GM19240 (cell line): Measurements from ENCODE around the gene NEK6.
"Not testable (repeated sequence)": the region's sequence is repeated elsewhere in the genome, so short reads cannot be mapped to it uniquely, and the experiment has no call there.

Source experiments
- DNase-seq: peaks from one replicate; pipeline ENCODE4 v3.0.0; 2011; ENCODE audit warnings: low spot score; ENCODE audit not compliant: insufficient read length

NEK6 gene

GRCh38 chr9:124225945-124226344 lies 31.8 kb upstream of the NEK6 start:
- DNase-seq = no peak

- no peak for DNase-seq
Observed at GRCh38 chr9:124228516-124228915, 29.2 kb upstream of the NEK6 start.

DNA sequence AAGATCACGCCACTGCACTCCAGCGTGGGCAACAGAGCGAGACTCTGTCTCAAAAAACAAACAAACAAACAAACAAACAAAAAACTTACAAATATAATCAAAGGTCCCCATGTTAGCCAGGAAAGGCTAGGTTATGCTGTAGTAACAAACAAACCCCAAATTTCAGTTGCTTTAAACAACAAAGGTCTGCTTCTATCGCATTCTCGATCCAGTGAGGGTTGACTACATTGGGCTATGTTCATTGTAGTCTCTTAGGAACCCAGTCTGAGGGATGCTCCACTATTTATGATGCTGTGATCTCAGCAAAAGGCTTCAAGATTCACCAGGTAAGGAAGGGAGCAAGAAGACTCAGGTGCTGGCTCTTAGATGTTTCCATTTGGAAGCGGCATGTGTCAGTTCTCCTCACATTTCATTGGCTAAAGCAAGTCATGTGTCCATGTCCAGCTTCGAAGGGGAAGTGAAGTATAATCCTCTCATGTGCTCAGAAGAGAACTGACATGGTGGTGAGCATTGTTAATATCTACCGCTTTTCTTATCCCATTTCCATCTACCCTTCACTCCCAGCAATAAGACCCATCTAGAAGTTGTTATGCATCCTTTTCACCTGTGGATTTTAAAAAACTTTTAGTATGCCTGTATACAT lies 26.5 kb upstream of the NEK6 start:
- DNase-seq = no peak

- no peak for DNase-seq
Observed at GRCh38 chr9:124238546-124239140, 19.1 kb upstream of the NEK6 start.

GRCh38 chr9:124239249-124240073 lies 18.3 kb upstream of the NEK6 start:
- no peak for DNase-seq

DNA sequence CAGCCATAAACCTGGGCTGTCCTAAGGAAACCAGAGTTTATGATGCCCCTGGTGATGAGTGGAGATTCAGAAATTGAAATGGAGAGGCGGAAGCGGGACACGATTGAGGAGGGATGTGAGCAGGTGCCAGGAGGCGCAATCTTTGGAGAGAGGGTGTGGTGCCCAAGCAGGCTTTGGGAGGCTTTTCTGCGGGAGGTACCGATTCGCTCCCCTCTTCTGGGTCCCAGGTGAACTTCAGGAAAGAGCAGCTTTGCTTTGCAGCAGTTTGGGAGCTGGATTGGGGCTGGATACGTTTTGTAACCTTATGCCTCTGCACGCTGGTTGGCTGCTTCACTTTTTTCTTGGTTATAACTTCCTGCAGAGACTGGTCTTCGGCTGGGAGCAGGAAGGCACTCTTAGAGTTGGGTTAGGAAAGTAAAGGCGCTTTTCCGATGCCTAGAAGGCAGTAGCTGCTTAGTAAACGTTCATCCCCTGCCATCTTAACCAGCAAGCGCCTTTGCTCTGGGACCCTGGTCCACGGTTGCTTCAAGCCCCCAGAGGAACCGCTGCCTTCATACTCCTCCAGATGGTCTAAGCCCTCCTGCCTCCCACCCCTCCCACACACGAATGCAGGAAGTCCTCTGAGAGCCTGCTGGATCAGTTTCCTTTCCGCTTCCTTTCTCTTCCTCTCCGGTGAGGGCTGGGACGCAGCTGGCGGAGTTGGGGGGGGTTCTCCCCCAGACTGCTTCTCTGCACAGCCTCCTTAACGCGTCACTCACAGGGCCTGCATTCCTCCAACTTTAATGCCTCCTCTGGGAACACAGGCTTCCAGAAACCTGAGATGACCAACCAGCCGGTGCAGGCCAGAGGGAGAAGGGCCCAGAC lies 15.2 kb upstream of the NEK6 start:
- DNase-seq = no peak

DNA sequence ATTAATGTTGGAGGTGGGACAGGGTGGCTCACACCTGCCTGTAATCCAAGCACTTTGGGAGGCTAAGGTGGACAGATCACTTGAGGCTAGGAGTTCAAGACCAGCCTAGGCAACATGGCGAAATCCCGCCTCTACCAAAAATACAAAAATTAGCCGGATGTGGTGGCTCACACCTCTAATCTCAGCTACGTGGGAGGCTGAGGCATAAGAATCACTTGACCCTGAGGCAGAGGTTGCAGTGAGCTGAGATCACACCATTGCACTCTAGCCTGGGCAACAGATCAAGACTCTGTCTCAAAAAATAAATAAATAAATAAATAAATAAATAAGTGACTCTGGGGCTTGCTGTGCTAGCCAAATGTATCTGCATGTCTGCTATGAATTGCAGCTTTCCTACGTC lies 10.4 kb upstream of the NEK6 start:
- DNase-seq = not testable (repeated sequence)

GRCh38 chr9:124248066-124248465 lies 9.7 kb upstream of the NEK6 start:
- DNase-seq = no peak

DNA sequence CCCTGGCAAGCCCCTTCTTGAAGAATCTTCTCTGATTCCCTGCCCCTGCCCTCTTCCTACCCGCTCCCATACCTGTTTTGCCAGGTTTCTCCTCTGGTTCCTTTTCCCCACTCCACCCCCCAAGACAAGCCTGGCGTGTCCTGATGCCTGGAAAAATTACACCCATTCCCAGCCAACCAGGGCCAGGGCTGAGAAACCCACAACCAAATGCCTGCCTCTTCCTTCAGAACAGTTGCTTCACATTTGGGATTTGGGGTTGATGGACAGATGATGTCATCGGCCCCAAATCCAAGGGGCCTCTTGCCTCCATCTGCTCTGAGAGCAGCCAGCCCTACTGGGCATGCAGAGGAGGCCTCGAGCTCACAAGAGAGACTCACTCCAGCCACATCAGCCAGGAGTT lies 8.8 kb upstream of the NEK6 start:
- DNase-seq = no peak

DNA sequence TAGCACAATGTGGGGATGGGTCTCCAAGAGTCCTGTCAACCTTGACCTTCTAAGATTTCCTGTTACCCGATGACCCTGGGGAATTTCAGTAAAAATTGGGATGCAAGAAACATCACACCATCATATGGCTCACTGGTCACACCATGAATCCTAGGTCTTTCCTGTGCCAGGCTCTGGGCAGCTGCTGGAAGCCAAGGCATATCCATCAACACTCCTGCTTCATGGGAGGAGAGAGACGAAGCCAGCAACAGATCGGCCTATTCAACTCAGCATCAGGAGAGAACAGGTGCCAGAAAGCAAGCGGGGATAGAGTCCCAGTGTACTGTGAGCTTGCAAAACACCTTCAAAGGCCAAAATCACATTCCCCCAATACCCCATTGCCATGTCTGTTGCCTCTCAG lies 6.5 kb upstream of the NEK6 start:
- DNase-seq = no peak

DNA sequence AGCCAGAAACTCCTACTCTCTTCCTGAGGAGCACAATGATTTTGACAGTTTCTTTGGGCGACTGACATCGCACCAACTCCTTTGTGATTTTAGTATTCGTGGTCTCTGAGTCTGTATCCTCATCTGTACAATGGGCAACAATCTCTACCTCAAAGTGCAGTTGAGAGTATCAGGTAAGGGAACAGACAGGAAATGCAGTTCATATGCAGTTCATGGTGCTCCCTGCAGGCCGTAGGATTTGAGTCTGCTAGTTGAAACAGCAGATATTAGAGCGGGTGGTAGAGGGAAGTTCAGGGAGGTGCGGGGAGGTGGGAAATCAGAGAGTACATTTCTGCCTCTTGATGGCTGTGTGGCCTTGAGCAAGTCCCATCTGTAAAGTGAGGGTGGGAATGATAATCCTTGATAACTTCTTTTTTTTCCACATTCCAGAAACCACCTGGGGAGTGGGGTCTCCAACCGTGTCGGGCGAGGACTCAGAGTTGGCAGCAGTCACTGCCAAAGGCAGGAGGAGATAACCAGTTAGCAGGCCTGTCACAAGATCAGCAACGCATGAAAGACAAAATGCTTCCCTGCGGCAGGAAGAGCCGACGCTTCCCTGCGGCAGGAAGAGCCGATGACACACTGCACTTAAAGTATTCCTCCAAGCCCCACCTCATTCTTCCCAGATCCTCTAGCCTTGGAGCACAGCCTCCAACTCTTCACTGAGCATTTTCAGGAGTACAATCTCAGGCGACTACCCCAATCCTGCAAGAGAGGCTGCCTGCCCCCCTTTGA lies 6.0 kb upstream of the NEK6 start:
- no peak for DNase-seq

- not testable (repeated sequence) for DNase-seq
Observed at GRCh38 chr9:124252878-124253277, 4.9 kb upstream of the NEK6 start.

DNA sequence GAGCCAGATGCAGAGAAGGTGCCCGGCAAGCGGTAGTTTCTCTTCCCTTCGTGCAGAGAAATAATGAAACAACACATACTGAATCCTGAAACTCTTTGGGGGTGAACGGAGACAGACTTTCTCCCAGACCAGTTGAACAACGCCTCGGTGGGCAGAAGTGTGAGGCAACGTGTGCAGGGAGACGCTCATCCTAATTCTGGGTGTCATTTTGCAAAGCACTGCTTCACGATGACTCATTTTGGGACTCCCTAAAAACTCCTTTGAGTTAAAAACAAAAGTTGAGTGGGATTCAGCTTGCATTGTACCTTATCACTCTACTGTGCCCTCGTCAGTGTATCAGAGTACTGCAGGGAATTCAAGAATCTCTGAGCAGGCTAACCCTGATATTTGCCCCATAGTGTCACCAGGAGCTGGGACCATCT lies 3.5 kb upstream of the NEK6 start:
- DNase-seq = peak; percentile 77

- no peak for DNase-seq
Observed at GRCh38 chr9:124255222-124255621, 2.5 kb upstream of the NEK6 start.

GRCh38 chr9:124256517-124257069 lies 1.2 kb upstream of the NEK6 start:
- no peak for DNase-seq

GRCh38 chr9:124257070-124257843 lies 492 bp upstream of the NEK6 start:
- DNase-seq = no peak

- no peak for DNase-seq
Observed at GRCh38 chr9:124258607-124259157, 933 bp downstream of the NEK6 start.

DNA sequence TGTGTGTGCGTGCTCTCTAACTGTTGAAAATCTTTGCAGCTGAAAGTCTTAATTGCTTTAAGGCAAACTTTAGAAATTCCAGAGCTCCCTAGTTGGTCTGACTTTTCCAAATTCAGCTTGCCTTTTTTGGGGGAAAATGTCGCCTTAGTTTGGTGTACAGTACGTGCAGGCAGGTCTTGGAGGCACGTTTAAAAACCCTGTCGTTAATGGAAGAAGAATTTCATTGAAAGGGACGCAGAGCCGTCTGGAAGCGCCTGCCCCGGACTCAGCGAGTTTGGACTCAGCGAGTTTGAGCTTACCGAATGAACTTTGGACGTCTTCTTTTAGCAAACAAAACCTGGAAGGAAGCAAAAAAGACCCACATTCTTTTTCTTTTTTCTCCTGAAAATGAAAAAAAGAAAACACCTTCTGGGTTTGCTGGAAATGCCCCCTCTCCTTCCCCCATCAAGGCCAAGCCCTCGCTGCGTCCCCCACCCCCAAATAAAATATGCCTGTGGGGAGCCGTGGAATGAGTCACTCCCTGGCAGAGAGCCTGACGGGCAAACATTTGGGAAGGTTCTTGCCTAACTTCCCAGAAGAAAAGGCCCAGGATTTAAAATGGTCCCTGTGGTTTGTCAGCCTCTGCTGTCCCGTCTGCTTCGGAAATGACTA lies 1.5 kb downstream of the NEK6 start:
- no peak for DNase-seq
